Uterus (tissue), 2 donors: ENCODE results near the gene GMEB2.

Source experiments
- CTCF ChIP-seq, 4 experiments: fragments of 200-600 bp in 2 of 4; fragments of 450-650 bp in 2 of 4; sonication (generic) in 2 of 4; IDR thresholded peaks; one replicate each; pipeline ENCODE4 v1.5.1; 2016 to 2019; ENCODE audit warnings: antibody characterized with exemption in 4 of 4, mild to moderate bottlenecking in 2 of 4, moderate library complexity in 1 of 4
- POLR2A ChIP-seq, 2 donors: fragments of 450-650 bp; IDR thresholded peaks; one replicate each; pipeline ENCODE4 v1.6.1; 2016; ENCODE audit warnings: antibody characterized with exemption in 2 of 2, mild to moderate bottlenecking in 1 of 2, moderate library complexity in 1 of 2

GRCh38 chr20:63542031-63542559 lies 84.8 kb downstream of the GMEB2 start:
- TF ChIP-seq CTCF (IDR thresholded peaks at IDR 0.05) (no peak), POLR2A (IDR thresholded peaks at IDR 0.05) (no peak)
